ENCODE data around the gene CCNB2. TPM values are rescaled to one million over a fixed set of nuclear protein-coding genes. Genes with fewer than 3 reads are reported as not detected.
A peak's percentile ranks its signal among the peaks of the same experiment; 100 is the strongest.
"Not testable (repeated sequence)": the region's sequence is repeated elsewhere in the genome, so short reads cannot be mapped to it uniquely, and the experiment has no call there.

CCNB2 gene
- 10 to 100 TPM; 34.0 to 48.9 (median 42.9) TPM for polyA plus RNA-seq (ENCODE audit: insufficient read length in 4 of 4)

DNA sequence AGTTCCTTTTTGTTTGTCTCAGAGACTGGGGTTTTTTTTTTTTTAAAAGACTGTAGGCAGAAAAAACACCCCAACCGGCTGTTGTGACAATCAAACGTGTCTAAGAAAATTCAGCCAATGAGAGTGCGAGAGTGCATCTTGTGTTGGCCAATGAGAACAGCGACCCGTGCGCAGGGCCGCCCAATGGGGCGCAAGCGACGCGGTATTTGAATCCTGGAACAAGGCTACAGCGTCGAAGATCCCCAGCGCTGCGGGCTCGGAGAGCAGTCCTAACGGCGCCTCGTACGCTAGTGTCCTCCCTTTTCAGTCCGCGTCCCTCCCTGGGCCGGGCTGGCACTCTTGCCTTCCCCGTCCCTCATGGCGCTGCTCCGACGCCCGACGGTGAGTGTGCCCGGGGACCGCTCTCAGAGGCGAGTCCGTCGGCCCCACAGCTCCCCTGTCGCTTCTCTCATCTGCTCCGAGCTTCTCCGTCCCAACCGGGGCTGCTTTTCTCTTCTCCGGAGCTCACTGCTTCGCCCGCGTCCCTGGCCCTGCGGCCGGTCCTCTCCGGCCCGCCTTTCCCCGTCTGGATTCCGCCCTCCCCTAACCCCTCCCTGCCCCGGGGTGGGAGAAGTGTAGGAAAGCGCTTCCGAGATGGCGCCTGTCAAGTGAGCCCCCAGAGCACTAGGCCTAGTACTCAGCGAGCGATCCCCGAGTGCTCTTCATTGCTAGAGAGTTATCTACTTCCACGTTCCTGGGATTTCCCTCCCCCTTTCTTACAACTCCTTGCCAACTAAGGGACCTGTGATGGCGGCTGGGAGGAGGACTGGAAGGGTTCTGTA is at the start of gene CCNB2:
CCNB2 (plus strand) TSS at position 235 of the 821 bp plus-strand sequence; CDS start at position 358, 123 bp downstream.
- DNase-seq (ENCODE audit: low read depth in 4 of 4, low spot score in 3 of 4), result peak; percentile 78 to 89 (median 80)

DNA sequence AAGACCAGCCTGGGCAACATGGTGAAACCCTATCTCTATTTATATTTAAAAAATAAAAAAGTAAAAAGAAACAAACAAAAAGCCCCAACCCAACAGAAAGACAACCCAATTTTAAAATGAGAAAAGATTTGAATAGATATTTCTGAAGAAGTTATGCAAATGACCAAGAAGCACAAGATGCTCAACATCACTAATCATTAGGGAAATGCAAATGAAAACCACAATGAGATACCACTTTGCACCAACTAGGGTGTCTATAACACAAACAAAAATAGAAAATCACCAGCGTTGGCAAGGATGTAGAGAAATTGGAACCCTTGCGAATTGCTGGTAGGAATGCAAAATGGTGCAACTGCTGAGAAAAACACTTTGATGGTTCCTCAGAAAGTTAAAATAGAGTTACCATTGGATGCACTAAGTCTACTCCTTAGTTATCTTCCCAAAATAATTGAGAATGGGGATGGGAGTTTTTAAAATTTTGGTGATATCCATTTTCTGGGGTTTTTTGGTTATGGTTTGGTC is 45.8 kb upstream of the CCNB2 start:
- no peak for DNase-seq (ENCODE audit: low read depth in 4 of 4, low spot score in 3 of 4)

DNA sequence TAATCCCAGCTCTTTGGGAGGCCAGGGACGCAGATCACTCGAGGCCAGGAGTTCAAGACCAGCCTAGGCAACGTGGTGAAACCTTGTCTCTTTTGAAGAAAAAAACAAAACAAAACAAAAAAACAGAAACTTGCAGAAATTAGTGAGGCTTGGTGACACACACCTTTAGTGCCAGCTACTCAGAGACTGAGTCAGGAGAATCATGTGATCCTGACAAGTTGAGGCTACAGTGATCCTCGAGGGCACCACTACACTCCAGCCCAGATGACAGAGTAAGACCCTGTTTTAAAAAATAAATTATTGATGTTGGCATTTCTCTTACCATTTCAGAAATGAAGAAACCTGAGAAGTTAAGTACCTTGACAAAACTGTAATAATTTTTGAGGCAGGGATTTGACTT is 44.6 kb upstream of the CCNB2 start:
- no peak for DNase-seq (ENCODE audit: low read depth in 4 of 4, low spot score in 3 of 4)

DNA sequence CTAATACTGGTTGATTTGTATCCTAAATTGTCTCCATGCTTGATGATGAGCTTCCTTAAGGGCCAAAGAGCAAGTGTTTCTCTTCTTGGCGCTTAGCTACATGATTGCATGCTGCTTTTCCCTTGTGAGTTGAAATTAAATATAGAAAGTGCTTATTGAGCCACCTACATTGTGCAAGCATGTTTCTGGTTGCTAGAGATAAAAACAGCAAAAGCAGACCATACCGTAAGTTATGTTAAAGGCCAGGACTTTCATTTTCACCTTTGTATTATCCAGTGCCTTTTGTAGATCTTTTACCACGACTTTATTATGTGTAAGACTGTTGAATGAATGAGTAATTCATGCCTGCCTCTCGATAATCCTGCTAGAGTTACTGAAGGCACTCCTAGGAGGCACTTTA is 41.9 kb upstream of the CCNB2 start:
- no peak for DNase-seq (ENCODE audit: low read depth in 4 of 4, low spot score in 3 of 4)

DNA sequence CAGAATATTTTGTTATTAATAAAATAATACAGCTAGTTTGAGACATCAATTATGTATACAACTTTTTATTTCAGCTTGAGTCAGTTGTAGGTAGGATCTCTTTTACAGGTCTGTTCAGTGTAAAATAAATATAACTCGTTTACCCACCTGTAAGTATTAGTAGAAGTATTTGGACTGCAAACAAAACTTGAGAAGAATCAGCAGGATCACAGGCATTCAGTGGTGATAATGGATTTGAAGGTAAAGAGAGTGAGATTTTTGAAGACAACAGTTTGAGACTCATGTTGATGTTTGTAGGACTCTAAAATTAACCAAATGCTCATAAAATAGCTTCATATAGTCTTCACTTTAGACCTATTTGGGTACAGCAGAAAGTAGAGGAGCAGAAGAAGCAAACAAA is 35.5 kb upstream of the CCNB2 start:
- DNase-seq (ENCODE audit: low read depth in 4 of 4, low spot score in 3 of 4), result no peak

DNA sequence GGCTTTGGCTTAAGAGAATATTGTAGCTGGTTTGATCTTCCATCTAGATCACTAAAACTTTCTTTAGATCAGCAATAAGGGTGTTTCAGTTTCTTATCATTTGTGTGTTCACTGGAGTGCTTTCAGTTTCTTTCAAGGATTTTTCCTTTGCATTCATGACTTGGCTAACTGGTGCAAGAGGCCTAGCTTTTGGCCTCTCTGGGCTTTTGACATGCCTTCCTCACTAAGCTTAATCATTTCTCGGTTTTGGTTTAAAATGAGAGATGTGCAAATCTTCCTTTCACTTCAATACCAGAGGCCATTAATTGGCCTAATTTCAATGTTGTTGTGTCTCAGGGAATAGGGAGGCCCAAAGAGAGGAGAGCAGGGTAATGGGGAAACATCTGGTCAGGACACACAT is 30.3 kb upstream of the CCNB2 start:
- no peak for DNase-seq (ENCODE audit: low read depth in 4 of 4, low spot score in 3 of 4)

DNA sequence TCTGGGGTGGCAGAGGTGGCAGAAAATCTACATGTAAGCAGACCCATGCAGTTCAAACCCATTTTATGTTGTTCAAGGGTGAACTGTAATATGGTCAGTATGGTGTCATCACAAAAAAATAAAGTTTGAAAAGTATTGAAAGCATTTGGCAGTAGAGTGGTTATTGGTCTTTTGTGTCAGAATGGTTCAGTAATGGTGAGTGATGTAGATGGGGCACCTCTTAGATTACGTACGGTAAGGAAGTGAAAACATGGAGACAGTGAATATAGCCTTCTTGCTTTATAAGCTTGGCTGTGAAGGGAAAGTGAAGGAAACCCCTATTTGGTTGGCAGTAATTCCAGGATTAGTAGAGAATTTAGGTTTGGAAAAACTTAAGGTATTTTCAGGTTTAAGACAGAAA is 17.2 kb upstream of the CCNB2 start:
- no peak for DNase-seq (ENCODE audit: low read depth in 4 of 4, low spot score in 3 of 4)

DNA sequence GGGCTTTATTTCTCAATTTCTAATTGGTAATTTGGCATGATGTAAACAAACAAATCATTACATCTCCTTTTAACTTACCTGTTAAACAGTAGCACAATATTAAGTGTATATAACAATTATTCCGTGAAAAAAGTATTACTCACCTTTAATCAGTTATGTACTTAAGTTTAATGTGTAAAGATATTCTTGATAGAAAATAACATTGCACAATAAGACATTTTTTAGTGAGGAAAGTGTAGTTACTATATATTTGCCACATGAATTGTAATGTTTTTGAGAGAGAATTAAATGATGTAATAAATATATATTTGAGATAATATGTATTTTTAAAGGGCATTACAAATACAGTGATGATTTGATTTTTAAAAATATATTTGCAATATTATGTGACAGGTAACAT is 10.9 kb upstream of the CCNB2 start:
- DNase-seq (ENCODE audit: low read depth in 4 of 4, low spot score in 3 of 4), result no peak

DNA sequence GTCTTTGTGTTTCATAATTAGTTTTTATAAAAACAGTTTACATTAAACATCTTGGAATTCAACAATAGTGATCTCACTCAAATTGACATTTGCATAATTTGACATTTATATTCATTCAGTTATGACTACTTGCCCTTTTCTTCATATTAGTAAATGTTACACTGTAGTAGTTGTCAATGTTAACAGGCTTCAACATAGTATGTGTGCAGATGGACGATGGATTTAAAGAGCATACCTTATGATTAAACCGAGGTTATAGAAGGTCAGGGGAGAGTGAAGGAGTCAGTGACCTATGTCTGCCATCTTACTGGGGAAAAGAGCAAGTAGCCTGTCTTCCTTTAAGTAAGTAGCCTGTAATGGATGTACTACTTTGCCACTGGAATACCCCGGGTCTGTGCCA is 8.5 kb upstream of the CCNB2 start:
- no peak for DNase-seq (ENCODE audit: low read depth in 4 of 4, low spot score in 3 of 4)

DNA sequence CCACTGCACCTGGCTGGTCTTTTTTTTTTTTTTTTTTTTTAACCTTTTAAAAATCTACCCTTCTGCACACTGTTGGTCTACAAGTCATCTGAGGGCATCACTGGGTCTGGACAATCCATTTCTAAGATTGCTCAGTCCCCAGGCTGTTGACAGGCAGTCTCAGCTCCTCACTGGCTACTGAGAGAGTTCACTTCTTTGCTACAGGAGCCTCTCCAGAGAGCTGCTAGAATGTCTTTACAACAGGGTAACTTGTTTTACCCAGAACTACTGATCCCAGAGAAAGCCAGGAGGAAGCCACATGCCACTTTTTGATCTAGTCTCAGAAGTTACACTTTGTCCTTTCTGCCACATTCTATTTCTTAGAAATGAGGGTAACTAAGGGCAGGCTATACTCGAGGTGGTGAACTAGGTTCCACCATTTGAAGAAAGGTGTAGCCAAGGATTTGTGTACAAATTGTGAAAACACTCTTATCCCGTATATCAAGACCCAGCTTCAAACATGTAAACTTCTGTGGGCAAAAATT is 5.7 kb upstream of the CCNB2 start:
- no peak for DNase-seq (ENCODE audit: low read depth in 4 of 4, low spot score in 3 of 4)

DNA sequence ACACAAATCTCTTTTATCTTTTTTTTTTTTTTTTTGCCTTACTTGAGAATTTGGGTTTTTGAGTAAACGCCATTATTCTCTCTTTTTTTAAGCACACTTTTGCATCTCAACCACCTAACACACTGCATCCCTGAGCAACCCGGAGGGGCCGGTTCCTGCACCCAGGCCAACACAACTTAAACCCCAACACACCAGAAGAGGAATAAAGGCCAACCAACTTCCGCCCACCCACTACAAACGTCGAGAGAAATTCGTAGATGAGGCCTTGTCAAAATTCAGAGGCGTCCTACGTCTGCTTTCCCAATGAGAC is 389 bp upstream of the CCNB2 start:
- no peak for DNase-seq (ENCODE audit: low read depth in 4 of 4, low spot score in 3 of 4)

DNA sequence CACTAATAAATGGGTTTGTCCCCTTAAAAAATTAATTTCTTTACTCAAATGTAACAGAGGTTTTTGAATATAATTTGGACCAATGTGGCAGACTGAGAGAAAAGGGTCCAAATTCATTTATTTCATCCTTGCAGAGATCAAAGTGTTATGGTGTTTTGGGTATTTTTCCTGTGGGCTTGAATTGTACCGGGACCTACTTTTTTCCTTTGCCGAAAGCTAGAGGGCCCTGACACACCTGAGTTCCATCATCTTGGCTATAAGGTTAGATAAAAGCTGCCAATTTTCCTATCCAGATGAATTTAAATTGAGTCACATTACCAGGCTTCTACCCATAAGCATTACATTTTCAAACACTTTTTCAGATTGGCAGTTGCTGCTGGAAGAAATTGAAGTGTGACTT is 908 bp downstream of the CCNB2 start:
- peak in 1 of 4 donors; percentile 3 for DNase-seq (ENCODE audit: low read depth in 4 of 4, low spot score in 3 of 4)

DNA sequence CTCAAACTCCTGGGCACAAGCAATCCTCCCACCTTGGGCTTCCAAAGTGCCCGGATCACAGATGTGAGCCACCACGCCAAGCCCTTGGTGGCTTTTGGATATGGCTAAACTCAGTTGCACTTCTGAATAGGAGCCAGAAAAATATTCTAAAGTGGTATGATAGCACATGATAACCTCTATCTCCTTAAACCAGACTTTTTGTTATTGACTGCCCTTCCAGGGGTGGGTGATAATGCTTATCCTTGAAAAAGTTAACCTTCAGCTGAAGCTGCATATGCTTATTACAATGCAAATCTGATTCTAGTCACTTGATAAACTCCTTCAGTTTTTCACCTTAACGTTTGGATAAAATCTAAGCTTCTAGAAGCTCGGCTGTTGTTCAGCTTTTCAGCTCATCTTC is 6.3 kb downstream of the CCNB2 start:
- DNase-seq (ENCODE audit: low read depth in 4 of 4, low spot score in 3 of 4), result no peak

DNA sequence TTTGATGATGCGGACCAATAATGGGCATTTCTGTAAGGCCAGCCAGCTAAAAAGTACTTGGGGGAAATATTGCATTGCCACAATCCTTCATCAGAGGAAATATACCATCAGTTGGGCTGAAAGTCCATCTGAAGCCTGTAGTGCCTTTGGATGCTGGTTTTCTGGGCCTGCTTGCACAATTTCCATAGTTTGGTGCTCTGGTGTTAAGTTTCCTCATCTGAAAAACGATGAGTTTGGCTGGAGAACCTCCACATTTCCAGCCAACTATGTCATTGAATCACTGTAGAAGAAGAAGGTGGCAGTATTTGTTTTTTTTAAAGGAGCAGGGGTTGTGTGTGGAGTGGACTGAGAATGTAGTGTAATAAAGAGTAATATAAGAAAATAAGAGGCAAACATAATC is 10.1 kb downstream of the CCNB2 start:
- no peak for DNase-seq (ENCODE audit: low read depth in 4 of 4, low spot score in 3 of 4)

DNA sequence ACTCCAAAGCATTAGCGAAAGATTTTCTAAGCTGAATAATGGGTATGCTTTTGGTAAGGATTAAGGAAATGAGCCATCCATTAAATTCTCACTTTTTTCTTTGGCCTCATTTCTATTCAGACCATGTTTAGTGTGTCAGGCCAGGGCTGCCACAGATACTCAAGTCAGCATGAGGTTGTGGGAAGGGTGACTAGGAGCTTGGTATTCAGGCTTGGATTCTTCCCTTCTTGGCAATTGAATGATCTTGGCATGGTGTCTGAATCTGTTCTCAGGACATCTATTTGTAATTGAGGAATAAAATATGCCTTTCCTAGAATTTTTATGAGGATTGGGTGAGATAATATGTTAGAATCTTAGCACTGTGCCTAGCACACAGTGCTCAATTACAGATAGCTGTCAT is 11.2 kb downstream of the CCNB2 start:
- DNase-seq (ENCODE audit: low read depth in 4 of 4, low spot score in 3 of 4), result no peak

DNA sequence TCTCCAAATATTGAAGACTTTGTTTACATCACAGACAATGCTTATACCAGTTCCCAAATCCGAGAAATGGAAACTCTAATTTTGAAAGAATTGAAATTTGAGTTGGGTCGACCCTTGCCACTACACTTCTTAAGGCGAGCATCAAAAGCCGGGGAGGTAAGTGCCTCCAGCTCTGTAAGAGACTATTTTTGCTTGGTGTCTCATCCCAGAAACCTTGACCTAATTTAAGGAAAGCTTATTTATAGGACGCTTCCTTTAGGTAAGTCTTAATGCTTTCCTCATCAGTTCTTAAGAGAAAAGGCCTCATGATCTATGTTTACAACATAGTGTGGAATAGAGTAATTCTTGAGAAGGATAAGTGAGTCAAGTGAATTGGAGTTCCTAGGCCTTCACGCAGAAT is 11.8 kb downstream of the CCNB2 start:
- DNase-seq (ENCODE audit: low read depth in 4 of 4, low spot score in 3 of 4), result no peak

DNA sequence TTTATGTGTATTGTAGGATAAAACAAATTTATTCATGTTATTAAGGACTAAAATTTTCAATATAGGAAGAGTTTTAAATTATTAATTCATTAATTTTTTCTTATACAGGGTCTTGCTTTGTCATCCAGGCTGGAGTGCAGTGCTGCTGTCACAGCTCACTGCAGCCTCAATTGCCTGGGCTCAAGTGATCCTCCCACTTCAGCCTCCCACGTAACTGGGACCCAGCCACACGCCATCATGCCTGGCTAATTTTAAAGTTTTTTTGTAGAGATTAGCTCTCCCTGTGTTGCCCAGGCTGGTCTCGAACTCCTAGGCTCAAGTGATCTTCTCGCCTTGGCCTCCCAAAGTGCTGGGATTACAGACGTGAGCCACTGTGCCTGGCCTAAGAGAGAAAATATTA is 14.7 kb downstream of the CCNB2 start:
- DNase-seq (ENCODE audit: low read depth in 4 of 4, low spot score in 3 of 4), result no peak

DNA sequence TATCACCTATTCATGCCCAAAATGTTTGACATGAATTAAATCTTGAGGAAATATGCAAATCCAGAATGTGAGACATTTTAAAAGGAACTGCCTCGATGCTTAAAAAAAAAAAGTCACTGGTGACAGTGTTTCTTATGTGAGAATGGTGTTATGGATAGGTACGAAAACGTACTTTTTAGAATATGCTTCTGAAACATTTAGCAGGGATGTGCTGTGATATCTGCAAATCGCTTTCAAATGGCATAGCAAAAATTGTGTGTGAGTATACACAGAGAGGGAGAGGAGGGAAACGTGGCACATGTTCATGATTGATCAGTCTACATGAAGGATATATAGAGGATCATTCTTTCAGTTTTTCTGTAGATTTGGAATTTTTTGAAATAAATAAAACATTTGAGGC is 16.0 kb downstream of the CCNB2 start:
- DNase-seq (ENCODE audit: low read depth in 4 of 4, low spot score in 3 of 4), result no peak

DNA sequence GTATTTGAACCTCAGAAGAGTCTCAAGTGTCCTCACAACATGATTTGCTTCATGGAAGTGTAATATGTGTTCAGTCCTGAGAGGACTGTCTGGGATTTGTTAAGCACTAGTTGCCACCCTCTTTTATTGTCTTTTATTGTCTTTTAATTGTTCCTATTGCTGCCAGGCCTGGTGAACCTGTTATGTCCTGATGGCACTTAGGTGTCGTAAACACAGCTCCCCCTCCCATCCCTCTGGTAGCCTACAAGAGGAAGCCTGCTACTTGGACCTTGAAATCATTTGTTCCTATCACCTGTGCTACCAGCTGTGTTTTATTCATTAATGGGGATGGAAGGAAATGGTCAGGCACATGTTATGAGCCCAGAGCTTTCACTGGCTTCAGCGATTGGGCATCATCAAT is 19.3 kb downstream of the CCNB2 start:
- no peak for DNase-seq (ENCODE audit: low read depth in 4 of 4, low spot score in 3 of 4)

DNA sequence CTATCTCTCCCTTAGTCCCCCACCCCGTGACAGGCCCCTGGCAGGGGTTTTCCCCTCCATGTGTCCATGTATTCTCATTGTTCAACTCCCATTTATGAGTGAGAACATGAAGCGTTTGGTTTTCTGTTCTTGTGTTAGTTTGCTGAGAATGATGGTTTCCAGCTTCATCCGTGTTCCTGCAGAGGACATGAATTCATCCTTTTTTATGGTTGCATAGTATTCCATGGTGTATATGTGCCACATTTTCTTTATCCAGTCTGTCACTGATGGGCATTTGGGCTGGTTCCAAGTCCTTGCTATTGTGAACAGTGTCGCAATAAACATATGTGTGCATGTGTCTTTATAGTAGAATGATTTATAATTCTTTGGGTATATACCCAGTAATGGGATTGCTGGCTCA is 20.7 kb downstream of the CCNB2 start:
- not testable (repeated sequence) for DNase-seq (ENCODE audit: low read depth in 4 of 4, low spot score in 3 of 4)

DNA sequence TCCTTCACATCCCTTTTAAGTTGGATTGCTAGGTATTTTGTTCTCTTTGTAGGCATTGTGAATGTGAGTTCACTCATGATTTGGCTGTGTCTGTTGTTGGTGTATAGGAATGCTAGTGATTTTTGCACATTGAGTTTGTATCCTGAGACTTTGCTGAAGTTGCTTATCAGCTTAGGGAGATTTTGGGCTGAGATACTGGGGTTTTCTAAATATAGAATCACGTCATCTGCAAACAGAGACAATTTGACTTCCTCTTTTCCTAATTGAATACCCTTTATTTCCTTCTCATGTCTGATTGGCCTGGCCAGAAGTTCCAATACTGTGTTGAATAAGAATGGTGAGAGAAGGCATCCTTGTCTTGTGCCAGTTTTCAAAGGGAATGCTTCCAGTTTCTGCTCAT is 22.3 kb downstream of the CCNB2 start:
- not testable (repeated sequence) for DNase-seq (ENCODE audit: low read depth in 4 of 4, low spot score in 3 of 4)

DNA sequence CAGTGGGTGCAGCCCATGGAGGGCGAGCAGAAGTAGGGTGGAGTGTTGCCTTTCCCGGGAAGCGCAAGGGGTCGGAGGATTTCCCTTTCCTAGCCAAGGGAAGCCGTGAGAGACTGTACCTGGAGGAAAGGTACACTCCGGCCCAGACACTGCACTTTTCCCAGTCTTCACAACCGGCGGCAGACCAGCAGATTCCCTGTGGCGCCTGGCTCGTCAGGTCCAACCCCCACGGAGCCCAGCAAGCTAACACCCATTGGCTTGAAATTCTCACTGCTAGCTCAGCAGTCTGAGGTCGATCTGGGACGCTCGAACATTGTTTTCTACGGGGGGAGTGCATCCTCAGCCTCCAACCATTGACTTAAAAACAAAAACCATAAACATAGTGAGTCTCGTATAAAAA is 26.5 kb downstream of the CCNB2 start:
- no peak for DNase-seq (ENCODE audit: low read depth in 4 of 4, low spot score in 3 of 4)

Data from left renal pelvis (tissue), 4 donors.